Immature natural killer cell (primary cell): ENCODE measurements around the gene RHEBL1. TPM values are rescaled to one million over a fixed set of nuclear protein-coding genes. Genes with fewer than 3 reads are reported as not detected.

Source experiments
- DNase-seq, 3 donors: peaks; one replicate each; pipeline ENCODE4 v3.0.0; 2022; ENCODE audit warnings: mixed read lengths in 1 of 3
- H3K27ac Mint-ChIP-seq, 6 donors: one replicate each; pipeline ENCODE4 v1.8.0; 2020; ENCODE audit warnings: mixed read lengths in 6 of 6, mild to moderate bottlenecking in 5 of 6, inconsistent platforms in 4 of 6, moderate library complexity in 3 of 6
- H3K27me3 Mint-ChIP-seq, 3 donors: one replicate each; pipeline ENCODE4 v1.8.0; 2020 to 2021; ENCODE audit warnings: low read depth in 3 of 3, mild to moderate bottlenecking in 3 of 3, mixed read lengths in 3 of 3, moderate library complexity in 3 of 3, inconsistent platforms in 1 of 3
- H3K36me3 Mint-ChIP-seq, 3 donors: one replicate each; pipeline ENCODE4 v1.8.0; 2020; ENCODE audit warnings: mixed read lengths in 3 of 3, inconsistent platforms in 2 of 3, mild to moderate bottlenecking in 2 of 3
- H3K4me1 Mint-ChIP-seq, 2 donors: one replicate each; pipeline ENCODE4 v1.8.0; 2020; ENCODE audit warnings: inconsistent platforms in 2 of 2, mild to moderate bottlenecking in 2 of 2, mixed read lengths in 2 of 2, moderate library complexity in 1 of 2
- H3K4me3 Mint-ChIP-seq, 5 donors: one replicate each; pipeline ENCODE4 v1.8.0; 2020; ENCODE audit warnings: mild to moderate bottlenecking in 5 of 5, mixed read lengths in 5 of 5, inconsistent platforms in 3 of 5, moderate library complexity in 3 of 5
- H3K9me3 Mint-ChIP-seq, 6 donors: one replicate each; pipeline ENCODE4 v1.8.0; 2020; ENCODE audit warnings: mild to moderate bottlenecking in 6 of 6, mixed read lengths in 6 of 6, inconsistent platforms in 4 of 6, moderate library complexity in 3 of 6
- polyA plus RNA-seq, 3 donors: library from polyadenylated mRNA; unstranded; fragments of 300-500 nt; fragmentation: Illumina TruSeq; gene quantifications; one replicate each; pipeline ENCODE4 v1.2.3, GENCODE V29; 2021

Gene RHEBL1
- polyA plus RNA-seq, 3 donors from 2014 or later = 11.0 to 22.5 (median 16.5) TPM

- Mint-ChIP-seq H3K27ac (peak overlapping the region; percentile 50 to 92 (median 70)), H3K4me3 (peak overlapping the region; percentile 38 to 92 (median 91)), H3K36me3 (peaks cover 4 to 22% (median 16%) of the 10 kb centered on the region in 3 donors), H3K27me3 (peaks cover 7 to 18% (median 15%) of the 10 kb centered on the region in 3 donors), H3K4me1 (peaks cover 65 to 67% of the 10 kb centered on the region in 2 donors), H3K9me3 (no peaks in the 10 kb centered on the region)
- peak; percentile 45 to 52 (median 47) for DNase-seq
Measured at GRCh38 chr12:49055978-49056754, 13.6 kb downstream of the RHEBL1 start.

GRCh38 chr12:49055092-49055491 lies 14.7 kb downstream of the RHEBL1 start:
- peaks cover 2 to 8% (median 6%) of the 10 kb centered on the region in 3 donors for H3K27me3 Mint-ChIP-seq
- H3K4me3 Mint-ChIP-seq = no peak overlapping the region
- peak overlapping the region in 5 of 6 donors; percentile 48 to 69 (median 62) for H3K27ac Mint-ChIP-seq
- peaks cover 4 to 29% (median 16%) of the 10 kb centered on the region in 3 donors for H3K36me3 Mint-ChIP-seq
- H3K9me3 Mint-ChIP-seq = no peaks in the 10 kb centered on the region
- H3K4me1 Mint-ChIP-seq = peaks cover 60 to 61% of the 10 kb centered on the region in 2 donors
- no peak for DNase-seq

- Mint-ChIP-seq H3K36me3 (peaks cover 4 to 29% (median 16%) of the 10 kb centered on the region in 3 donors), H3K9me3 (no peaks in the 10 kb centered on the region), H3K4me1 (peaks cover 57 to 60% of the 10 kb centered on the region in 2 donors), H3K4me3 (no peak overlapping the region), H3K27ac (peak overlapping the region in 4 of 6 donors; percentile 39 to 62 (median 48)), H3K27me3 (peaks cover 2 to 7% (median 6%) of the 10 kb centered on the region in 3 donors)
- no peak for DNase-seq
Measured at GRCh38 chr12:49054524-49054923, 15.3 kb downstream of the RHEBL1 start.

GRCh38 chr12:49054096-49054495 lies 15.7 kb downstream of the RHEBL1 start:
- Mint-ChIP-seq H3K27me3 (peaks cover 2 to 3% (median 2%) of the 10 kb centered on the region in 3 donors), H3K4me1 (peaks cover 53 to 55% of the 10 kb centered on the region in 2 donors), H3K4me3 (no peak overlapping the region), H3K36me3 (peaks cover 4 to 29% (median 16%) of the 10 kb centered on the region in 3 donors), H3K9me3 (no peaks in the 10 kb centered on the region), H3K27ac (peak overlapping the region in 1 of 6 donors; percentile 49)
- no peak for DNase-seq

- DNase-seq = no peak
- Mint-ChIP-seq H3K27me3 (peaks cover 0 to 2% (median 2%) of the 10 kb centered on the region in 3 donors), H3K4me3 (no peak overlapping the region), H3K27ac (no peak overlapping the region), H3K36me3 (peaks cover 13 to 44% (median 29%) of the 10 kb centered on the region in 3 donors), H3K9me3 (no peaks in the 10 kb centered on the region), H3K4me1 (peaks cover 38 to 41% of the 10 kb centered on the region in 2 donors)
Measured at GRCh38 chr12:49052451-49053208, 17.1 kb downstream of the RHEBL1 start.

GRCh38 chr12:49051777-49052438 lies 17.9 kb downstream of the RHEBL1 start:
- H3K4me1 Mint-ChIP-seq = peaks cover 31 to 33% of the 10 kb centered on the region in 2 donors
- no peak overlapping the region for H3K4me3 Mint-ChIP-seq
- H3K27ac Mint-ChIP-seq = peak overlapping the region in 1 of 6 donors; percentile 46
- H3K9me3 Mint-ChIP-seq = no peaks in the 10 kb centered on the region
- DNase-seq = no peak
- H3K36me3 Mint-ChIP-seq = peaks cover 13 to 44% (median 29%) of the 10 kb centered on the region in 3 donors
- H3K27me3 Mint-ChIP-seq = peaks cover 0 to 2% (median 2%) of the 10 kb centered on the region in 3 donors

GRCh38 chr12:49051373-49051764 lies 18.4 kb downstream of the RHEBL1 start:
- H3K27me3 Mint-ChIP-seq = peaks cover 0 to 2% (median 2%) of the 10 kb centered on the region in 3 donors
- H3K4me3 Mint-ChIP-seq = no peak overlapping the region
- peaks cover 16 to 46% (median 29%) of the 10 kb centered on the region in 3 donors for H3K36me3 Mint-ChIP-seq
- H3K4me1 Mint-ChIP-seq = peaks cover 26 to 28% of the 10 kb centered on the region in 2 donors
- no peaks in the 10 kb centered on the region for H3K9me3 Mint-ChIP-seq
- no peak overlapping the region for H3K27ac Mint-ChIP-seq
- DNase-seq = no peak

GRCh38 chr12:49050507-49051372 lies 19.0 kb downstream of the RHEBL1 start:
- peaks cover 20 to 22% of the 10 kb centered on the region in 2 donors for H3K4me1 Mint-ChIP-seq
- no peaks in the 10 kb centered on the region for H3K9me3 Mint-ChIP-seq
- H3K4me3 Mint-ChIP-seq = no peak overlapping the region
- peaks cover 0 to 2% (median 2%) of the 10 kb centered on the region in 3 donors for H3K27me3 Mint-ChIP-seq
- peak overlapping the region in 1 of 6 donors; percentile 64 for H3K27ac Mint-ChIP-seq
- no peak for DNase-seq
- peaks cover 17 to 52% (median 29%) of the 10 kb centered on the region in 3 donors for H3K36me3 Mint-ChIP-seq

GRCh38 chr12:49049566-49050224 lies 20.1 kb downstream of the RHEBL1 start:
- H3K4me3 Mint-ChIP-seq = no peak overlapping the region
- H3K4me1 Mint-ChIP-seq = peaks cover 10 to 11% of the 10 kb centered on the region in 2 donors
- H3K36me3 Mint-ChIP-seq = peaks cover 17 to 61% (median 29%) of the 10 kb centered on the region in 3 donors
- H3K27ac Mint-ChIP-seq = no peak overlapping the region
- peaks cover 0 to 2% (median 2%) of the 10 kb centered on the region in 3 donors for H3K27me3 Mint-ChIP-seq
- DNase-seq = no peak
- no peaks in the 10 kb centered on the region for H3K9me3 Mint-ChIP-seq

- Mint-ChIP-seq H3K9me3 (no peaks in the 10 kb centered on the region), H3K27me3 (peaks cover 0 to 3% (median 2%) of the 10 kb centered on the region in 3 donors), H3K27ac (peak overlapping the region in 1 of 6 donors; percentile 31), H3K4me1 (peaks cover 9 to 13% of the 10 kb centered on the region in 2 donors), H3K36me3 (peaks cover 17 to 67% (median 29%) of the 10 kb centered on the region in 3 donors), H3K4me3 (no peak overlapping the region)
- DNase-seq = no peak
Measured at GRCh38 chr12:49048953-49049352, 20.8 kb downstream of the RHEBL1 start.

GRCh38 chr12:49046129-49046895 lies 23.5 kb downstream of the RHEBL1 start:
- Mint-ChIP-seq H3K4me3 (no peak overlapping the region), H3K27ac (no peak overlapping the region), H3K4me1 (peaks cover 6 to 11% of the 10 kb centered on the region in 2 donors), H3K9me3 (no peaks in the 10 kb centered on the region), H3K27me3 (peaks cover 0 to 3% (median 2%) of the 10 kb centered on the region in 3 donors), H3K36me3 (peaks cover 18 to 59% (median 20%) of the 10 kb centered on the region in 3 donors)
- no peak for DNase-seq
